NCI-H1436 (cell line): Measurements from ENCODE around the gene MYF6.

ENCODE experiments used
- DNase-seq: peaks from one replicate; lab custom pipeline; 2025; lab: John Stamatoyannopoulos, UW

Gene MYF6

DNA sequence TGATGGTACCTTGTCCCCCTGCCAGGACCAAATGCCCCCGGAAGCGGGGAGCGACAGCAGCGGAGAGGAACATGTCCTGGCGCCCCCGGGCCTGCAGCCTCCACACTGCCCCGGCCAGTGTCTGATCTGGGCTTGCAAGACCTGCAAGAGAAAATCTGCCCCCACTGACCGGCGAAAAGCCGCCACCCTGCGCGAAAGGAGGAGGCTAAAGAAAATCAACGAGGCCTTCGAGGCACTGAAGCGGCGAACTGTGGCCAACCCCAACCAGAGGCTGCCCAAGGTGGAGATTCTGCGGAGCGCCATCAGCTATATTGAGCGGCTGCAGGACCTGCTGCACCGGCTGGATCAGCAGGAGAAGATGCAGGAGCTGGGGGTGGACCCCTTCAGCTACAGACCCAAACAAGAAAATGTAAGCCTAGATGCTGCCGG is 410 bp downstream of the MYF6 start:
- DNase-seq = no peak

DNA sequence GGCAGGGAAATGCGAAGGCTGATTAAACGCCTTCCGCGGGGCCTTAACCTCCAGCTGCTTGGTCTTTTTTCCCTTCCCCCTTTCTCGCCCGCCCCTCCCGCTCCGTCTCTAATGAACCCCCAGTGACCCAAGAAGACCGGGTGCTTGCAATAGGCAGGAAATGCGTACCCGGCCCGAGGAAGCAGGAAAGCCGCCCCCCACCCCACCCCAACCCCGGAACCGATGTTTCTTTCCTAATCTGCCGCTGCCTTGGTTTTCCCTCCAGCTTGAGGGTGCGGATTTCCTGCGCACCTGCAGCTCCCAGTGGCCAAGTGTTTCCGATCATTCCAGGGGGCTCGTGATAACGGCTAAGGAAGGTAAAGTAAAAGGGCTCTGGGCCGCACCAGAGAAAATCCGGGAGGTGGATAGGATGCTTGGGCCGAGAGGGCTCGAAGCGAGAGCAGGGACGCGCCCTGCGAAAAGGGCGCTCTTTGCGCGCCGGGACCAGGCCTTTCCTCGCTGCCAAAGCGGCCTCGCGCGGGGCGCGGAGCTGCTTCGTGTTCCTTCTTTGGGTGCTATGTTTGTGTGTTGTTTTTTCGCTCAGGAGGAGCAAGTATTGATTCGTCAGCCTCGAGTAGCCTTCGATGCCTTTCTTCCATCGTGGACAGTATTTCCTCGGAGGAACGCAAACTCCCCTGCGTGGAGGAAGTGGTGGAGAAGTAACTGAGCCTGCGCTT is 983 bp downstream of the MYF6 start:
- no peak for DNase-seq

DNA sequence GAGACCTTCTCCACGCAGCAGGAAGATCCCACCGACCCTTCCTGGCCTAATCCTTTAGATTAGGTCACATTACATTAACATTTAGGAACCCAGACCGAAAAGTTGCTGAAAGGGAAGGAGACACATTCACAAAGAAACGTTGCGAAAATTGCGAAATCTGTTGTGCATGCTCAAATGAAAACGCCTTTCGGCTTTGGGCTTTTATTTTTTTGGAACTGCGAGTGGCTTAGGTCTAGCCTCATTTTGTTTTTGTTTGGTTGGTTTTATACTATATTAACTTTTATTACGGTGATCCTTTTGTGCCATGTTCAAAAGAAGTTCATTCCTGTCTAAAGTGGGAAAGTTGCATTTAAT is 1.5 kb downstream of the MYF6 start:
- no peak for DNase-seq

DNA sequence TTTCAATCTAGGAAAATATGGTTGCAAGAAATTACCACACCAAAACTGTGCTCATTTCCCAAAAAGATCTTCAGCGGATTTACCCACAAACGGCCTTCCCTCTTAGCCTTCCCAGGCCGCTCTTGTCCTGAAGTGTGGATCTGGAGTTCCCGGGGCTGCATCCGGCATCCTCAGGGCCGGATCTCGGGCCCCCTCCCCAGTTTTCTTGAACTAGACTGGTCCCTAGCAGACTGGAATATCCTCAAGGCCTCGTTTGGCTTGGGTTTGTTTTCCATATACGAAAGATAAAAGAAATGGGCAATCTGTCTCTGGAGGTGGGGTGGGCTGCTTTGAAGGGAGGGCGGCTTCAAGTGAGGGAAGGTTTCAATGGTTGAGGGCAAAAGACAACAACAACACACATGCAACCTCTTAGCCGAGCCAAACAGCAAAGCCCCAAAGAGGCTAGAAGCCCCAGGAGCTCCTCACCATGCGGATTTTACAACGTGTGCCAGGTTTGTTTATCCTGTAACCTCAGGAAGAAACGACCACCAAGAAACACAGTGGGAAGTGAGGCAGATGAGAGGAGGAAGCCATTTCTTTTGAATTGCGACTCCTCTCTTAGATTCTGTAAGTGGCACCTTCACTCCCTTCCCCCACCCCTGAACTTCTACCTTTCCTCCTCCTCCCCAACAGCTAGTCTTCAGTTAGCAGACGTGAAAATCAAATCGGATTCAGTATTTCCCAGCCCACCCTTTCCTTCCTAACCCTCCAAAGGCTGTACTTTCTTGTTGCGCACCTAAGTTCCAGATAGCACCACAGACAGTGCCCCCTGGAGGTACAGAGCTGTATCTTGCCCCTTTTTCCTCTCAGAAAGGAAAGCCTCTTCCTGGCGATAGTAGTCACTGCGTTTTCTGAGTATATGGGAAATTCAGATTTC is 2.6 kb downstream of the MYF6 start:
- no peak for DNase-seq

DNA sequence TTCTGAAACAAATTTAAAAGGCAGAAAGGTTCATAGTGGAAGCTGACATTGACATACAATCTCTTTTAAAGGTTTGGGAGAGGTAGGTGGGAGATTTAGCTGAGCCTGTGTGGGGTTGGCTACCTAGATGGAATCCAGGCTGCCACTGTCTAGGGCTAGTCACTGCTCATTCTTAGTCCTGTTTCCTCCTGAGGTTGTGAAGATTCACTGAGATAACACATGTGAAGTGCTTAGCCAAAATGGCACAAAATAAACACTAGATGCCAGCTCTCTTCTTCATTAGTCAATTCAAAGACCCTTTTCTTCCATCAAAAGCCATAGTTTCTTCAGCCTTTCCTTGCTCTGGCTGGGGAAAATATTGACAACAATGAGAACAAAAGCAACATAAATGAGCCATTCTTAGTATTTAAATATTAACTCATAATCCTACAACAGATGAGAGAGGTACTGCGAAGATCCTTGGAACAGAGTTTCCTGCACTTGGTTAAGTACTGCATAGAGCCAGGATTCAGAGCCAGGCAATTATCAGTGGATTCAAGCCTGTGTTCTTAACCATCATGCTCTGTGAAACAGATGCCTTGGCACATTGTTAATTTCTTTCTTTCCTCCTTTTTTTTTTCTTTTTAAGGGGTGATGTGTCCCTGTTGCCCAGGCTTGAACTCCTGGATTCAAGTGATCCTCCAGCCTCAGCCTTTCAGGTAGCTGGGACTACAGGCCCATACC is 3.5 kb downstream of the MYF6 start:
- no peak for DNase-seq

DNA sequence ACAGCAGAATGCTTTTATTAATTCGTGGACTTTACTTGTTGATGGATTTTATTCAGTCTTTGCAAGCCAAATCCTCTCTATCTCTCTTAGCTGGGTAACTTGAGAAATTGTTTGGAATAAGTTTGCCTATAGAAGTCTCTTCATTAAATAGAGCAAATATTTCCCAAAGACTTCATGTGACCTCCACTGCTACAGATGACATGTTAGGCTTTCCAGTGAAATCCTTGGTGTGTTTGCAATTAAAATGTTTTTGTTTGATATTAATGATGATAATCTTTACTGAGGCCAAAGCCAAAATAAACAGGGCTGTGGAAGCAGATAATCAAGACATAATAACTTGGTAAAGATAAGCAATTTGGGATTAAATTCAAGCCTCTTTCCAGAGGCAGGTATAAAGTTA is 4.4 kb downstream of the MYF6 start:
- DNase-seq = no peak

DNA sequence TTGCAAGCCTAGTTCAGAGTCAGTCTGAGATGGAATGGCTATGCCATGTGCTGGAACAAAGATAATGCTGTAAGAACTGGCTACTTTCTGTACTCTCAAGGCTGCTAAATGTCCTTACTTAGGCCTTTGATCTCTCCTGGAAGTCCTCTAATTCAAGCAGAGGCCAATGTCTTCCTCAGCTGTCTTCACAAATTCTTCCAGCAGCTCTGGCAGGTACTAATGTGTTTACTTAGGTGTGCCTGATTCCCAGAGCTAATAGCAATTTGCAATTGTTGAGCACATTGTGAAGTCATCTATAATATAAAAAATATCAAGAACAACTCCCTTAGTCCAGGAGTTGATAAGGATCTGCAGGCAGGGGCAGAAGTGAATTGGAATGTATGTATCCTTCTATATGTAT is 5.4 kb downstream of the MYF6 start:
- no peak for DNase-seq

DNA sequence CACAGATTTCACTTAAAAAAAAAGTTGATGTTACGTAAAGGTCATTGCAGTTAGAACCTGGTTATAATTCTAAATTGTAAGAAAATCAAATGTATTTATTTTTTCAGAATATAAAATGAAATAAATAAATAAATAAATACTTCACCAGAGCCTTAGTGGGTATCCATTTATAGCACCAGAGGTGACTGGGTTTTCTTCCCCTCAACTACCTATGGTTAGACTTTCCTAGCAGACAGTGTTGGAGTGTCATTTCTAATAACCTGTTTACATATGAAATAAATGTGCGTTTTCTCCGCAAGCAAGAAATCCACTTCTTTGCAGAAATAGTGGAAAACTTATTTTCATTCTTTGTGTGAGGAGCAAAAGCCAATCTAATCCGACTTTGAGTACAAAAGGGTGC is 6.0 kb downstream of the MYF6 start:
- DNase-seq = no peak

DNA sequence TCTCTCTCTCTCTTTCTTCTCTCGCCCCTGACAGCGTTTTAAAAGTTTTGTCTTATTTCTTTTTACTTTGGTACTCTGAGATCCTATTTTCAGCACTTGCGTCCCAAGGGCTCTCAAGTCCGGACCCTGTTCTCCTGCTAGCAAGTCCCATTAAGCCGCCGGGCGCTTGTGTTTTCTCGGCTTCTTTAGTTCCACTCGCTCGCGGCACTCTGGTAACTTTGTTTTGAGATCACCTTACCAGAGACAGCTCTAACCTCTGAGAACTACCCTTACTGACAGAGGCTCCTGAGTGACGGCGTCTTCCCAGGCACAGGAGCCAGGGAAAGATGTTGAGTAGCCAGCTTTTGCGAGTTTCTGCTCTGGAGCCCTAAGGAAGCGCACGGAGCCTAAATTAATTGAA is 6.6 kb downstream of the MYF6 start:
- DNase-seq = no peak

DNA sequence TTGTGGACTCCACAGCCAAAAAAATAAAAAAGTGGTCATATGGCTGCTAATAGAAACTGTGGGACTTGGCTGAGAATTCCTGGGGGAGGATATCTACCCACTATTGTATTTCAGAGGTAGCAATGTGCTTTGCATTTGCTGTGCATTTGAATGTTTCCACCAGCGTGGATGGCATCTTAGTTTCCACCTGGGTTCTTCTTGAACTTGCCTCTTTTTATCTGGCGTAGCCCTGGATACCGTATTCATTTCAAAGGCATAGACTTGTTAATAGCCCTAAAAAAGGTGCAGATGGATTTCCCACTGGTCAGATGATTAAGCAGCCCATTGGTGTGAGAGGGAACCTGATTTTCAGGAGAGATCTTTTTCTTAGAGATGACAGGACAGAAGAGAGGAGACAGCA is 7.4 kb downstream of the MYF6 start:
- no peak for DNase-seq

DNA sequence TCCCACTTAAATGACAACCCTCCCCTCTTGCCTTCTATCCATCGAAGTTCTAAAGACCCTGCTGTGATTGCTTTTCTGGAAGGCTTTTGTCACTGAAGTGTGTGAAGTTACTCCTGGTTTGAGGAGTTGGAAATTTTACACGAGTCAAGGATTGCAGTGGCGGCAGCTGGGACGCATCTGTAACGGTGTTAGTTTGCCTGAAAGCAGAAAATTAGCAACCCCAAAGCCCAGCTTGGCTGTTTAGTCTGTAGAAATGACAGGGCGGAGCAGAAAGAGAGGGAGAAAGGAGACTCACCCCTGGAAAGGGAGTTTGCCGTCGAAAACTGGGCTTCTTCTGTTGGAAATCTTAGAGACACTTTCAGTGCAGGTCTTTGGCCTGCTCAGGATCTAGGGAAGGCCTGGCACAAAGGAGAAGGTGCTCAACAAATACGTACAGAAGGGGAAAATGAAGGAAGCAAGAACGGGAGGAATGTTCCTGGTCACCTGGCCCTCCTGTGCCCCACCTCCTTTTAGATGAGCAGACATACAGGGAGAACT is 8.3 kb downstream of the MYF6 start:
- DNase-seq = no peak

DNA sequence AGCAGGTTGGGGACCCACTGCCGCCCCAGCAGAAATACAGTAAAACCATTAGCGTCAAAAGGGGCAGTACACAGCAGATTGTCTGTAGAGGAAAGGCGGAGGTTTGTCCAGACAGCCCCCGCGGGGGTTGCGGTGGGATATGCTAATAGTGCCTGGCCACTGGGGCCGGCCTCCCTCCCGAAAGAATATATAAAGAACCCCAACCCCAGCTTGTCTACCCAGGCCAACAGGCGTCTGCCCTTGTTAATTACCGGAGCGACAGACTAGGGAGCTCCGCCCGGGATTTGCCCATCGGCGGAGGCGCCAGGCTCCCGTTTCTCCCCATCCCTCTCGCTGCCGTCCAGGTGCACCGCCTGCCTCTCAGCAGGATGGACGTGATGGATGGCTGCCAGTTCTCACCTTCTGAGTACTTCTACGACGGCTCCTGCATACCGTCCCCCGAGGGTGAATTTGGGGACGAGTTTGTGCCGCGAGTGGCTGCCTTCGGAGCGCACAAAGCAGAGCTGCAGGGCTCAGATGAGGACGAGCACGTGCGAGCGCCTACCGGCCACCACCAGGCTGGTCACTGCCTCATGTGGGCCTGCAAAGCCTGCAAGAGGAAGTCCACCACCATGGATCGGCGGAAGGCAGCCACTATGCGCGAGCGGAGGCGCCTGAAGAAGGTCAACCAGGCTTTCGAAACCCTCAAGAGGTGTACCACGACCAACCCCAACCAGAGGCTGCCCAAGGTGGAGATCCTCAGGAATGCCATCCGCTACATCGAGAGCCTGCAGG is 9.4 kb downstream of the MYF6 start, which contains the start of gene MYF5:
Gene MYF5, plus strand, starts transcription at position 217 of the 774 bp plus-strand sequence. Its CDS starts 152 bp downstream, at position 369.
- DNase-seq = no peak

DNA sequence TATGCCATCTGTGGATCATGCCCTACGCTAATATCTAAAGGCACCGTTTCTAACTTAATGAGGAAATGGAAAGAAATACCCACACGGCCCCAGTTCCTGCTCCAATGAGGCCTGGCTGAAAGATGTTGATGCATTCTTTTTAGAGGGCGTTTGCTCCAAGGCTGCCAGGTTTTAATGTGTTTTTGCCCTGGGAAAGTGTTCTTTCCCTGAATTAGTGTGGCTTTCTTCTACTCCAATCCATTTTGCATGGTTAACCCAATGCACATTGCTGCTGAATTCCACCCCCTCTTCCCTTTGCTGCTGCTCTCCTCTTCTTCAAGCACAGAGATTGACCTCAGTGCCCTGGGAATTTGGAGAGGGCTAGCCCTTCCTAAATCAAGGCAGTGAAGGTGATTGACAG is 10.4 kb downstream of the MYF6 start:
- DNase-seq = no peak

DNA sequence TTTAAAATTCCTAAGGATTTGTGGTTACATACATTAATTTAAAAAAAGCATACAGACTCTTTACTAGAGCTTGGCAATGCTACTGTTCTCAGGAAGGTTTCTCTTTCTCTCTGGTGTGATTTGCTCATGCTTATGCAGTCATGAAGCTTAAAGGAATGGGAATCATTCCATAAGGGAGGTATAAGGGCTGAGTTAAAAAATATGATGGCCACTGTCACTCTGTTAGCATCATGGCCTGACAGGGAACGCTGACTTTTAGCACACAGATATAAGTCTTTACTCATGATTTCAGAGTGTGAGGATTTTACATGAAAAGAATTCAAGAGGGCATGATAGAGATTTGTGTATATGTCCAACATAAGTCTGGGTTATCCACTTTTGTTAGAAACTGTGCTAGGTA is 13.1 kb downstream of the MYF6 start:
- DNase-seq = no peak

DNA sequence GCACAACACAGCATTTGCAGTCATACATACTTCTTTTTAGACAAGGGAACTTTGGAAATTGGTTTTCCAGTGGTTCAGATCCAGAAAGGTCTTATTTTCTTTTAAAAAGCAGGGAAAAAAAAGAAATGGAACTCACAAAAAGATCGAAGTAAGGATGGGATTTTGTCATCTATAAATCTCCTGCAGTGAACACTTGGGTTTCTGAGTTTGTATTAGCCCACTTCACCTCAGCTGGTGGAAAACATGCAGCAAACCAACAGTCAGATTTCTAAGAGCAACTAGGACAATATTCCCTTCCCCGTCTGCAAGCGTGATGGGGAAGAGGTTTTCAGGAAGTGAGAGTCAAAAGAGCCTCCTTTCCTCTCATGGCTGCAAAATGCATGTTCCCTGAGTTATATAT is 13.9 kb downstream of the MYF6 start:
- DNase-seq = no peak

DNA sequence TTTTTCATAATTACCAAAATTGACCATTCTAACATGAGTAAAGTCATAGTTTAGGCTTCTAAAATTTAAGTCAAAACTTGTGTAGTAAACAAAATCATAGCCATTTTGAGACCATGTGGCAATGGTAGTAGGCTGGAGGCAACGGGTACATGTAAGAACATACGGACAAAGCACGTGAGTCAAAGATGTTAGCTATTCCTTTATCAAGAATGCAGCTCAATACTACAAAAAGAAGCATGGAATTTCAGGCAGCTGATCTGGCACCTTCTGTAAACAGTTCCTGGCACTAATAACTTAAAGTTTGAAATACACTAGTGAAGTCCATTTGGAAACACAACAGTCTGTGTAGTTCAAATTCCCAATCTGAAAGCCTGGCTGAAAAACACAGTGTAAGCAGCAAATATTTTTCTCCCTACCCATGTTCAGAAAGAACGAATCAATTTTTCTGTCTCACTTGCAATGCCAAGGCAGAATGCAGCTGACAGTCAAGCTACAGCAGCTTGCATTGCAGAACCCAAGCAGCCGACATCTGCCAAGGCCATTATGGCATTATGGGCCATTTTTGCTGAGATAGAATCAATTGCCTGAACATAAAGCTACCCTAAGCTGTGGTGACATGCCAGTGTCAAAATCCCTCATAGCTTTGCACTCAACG is 38.5 kb downstream of the MYF6 start:
- DNase-seq = no peak

DNA sequence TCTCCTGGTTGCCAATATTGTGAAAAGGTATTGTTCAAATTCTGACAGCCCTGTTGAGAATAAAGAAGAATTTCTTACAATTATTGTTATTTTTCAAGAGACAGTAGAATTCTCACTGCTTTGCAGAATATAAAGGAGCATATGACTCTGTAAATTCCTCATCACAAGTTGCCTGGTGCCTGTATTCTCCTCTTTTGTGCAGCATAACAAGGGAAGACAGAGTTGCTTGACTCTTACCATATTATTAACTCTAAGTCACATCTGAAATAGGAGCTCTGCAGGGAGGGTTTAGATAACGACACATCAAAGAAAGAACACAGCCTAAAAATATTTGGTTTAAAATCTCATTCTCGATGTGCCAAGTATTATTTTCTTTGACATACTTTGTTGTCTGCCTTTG is 40.4 kb downstream of the MYF6 start:
- no peak for DNase-seq

DNA sequence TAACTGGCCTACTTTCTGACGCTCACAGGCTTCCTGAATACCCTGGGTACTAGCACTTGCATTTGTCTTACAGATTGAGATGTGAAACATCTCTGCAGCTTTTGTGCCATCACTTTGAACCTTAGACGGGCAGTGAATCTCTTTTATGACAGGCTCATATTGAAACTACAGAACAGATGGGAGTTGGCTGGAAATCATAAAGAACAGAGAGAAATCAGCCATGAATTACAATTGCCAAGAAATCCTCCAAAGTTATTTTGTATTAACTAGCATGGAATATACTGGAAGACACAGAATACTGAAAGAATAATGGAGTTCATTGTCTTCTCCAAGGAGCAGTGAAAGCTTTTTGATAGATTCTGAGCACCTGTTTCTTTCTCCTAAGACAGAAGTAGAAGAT is 42.0 kb downstream of the MYF6 start:
- DNase-seq = no peak

DNA sequence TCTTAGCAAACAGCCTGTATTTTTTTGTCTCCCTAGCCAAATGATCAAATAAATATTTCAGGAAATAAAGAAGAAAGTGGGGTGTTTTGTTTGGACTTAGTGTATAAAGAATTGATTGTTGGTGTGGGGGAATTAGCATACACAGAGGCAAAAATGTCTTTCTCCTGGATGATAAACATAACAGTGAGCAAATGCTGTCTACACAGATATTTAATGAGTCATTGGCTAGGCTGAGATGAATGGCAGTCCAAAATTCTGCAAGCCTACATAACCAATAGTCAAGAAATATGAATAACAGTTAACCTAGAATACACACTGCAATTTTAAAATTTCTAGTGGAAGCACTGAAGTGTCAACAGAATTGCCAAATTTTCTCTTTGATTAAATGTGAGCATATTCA is 45.0 kb downstream of the MYF6 start:
- DNase-seq = no peak

DNA sequence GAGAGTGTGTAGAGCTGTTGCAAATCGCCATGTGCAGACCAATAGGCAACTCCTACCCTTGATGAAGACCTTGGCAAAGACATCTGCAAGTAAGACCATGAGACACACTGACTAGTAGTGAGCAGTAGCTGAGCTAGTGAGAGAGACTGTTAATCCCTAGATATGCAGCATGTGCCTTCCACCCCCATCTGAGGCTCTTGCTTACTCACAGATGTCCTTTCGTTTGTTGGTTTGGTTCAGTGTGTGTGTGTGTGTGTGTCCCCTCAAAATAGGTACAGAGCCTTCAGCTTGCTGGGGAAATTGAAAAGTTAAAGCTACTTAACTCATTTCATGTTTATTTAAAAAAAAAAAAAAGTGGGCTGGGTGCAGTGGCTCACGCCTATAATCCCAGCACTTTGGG is 46.8 kb downstream of the MYF6 start:
- DNase-seq = no peak

DNA sequence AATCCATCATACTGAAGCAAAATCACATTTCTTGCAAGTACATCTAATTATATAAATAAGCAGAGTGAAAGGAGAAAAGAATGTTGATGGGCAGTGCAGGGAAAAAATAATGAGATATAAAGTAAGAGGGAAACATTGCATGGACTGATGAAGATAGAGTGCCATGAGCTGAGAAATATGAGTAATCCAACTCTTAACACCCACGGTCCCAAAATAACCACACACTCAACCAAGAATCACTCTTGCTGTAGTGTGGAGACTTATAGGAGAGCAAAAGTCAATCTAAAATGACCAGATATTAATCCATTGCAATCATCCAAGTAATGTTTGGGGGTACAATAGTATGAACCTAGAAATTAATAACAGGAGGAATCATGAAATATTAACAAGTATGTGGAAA is 49.4 kb downstream of the MYF6 start:
- no peak for DNase-seq
